ENCODE measurements around the gene CYTH4.

CYTH4 gene

GRCh38 chr22:37294747-37295146 is 12.4 kb downstream of the CYTH4 start:
- no peaks in the 10 kb centered on the region for H3K9me3 Mint-ChIP-seq
- H3K4me3 Mint-ChIP-seq = no peak overlapping the region
- H3K36me3 Mint-ChIP-seq (ENCODE audit: insufficient read depth) = peaks cover 56% of the 10 kb centered on the region
- ATAC-seq (replicated peaks) (no peak), DNase-seq (no peak)
- peaks cover 55 to 60% of the 10 kb centered on the region in 2 donors for H3K4me1 Mint-ChIP-seq (ENCODE audit: low read depth in 2 of 2)
- H3K27me3 Mint-ChIP-seq = no peaks in the 10 kb centered on the region
- H3K27ac Mint-ChIP-seq = peak overlapping the region; percentile 62 to 84

GRCh38 chr22:37295213-37295886 is 13.0 kb downstream of the CYTH4 start:
- ATAC-seq (replicated peaks) (no peak), DNase-seq (no peak)
- Mint-ChIP-seq H3K9me3 (no peaks in the 10 kb centered on the region), H3K27me3 (no peaks in the 10 kb centered on the region), H3K27ac (peak overlapping the region; percentile 52 to 84), H3K36me3 (ENCODE audit: insufficient read depth) (peaks cover 60% of the 10 kb centered on the region), H3K4me3 (no peak overlapping the region), H3K4me1 (ENCODE audit: low read depth in 2 of 2) (peaks cover 58 to 59% of the 10 kb centered on the region in 2 donors)

GRCh38 chr22:37295946-37296345 is 13.6 kb downstream of the CYTH4 start:
- Mint-ChIP-seq H3K36me3 (ENCODE audit: insufficient read depth) (peaks cover 66% of the 10 kb centered on the region), H3K27ac (peak overlapping the region; percentile 25 to 84), H3K27me3 (no peaks in the 10 kb centered on the region), H3K4me1 (ENCODE audit: low read depth in 2 of 2) (peaks cover 58 to 59% of the 10 kb centered on the region in 2 donors), H3K4me3 (no peak overlapping the region), H3K9me3 (no peaks in the 10 kb centered on the region)
- ATAC-seq (replicated peaks) (no peak), DNase-seq (no peak)

GRCh38 chr22:37298748-37299495 is 16.6 kb downstream of the CYTH4 start:
- ATAC-seq (replicated peaks) = no peak
- Mint-ChIP-seq H3K36me3 (ENCODE audit: insufficient read depth) (peaks cover 75% of the 10 kb centered on the region), H3K27ac (peak overlapping the region; percentile 73 to 89), H3K4me1 (ENCODE audit: low read depth in 2 of 2) (peaks cover 54 to 56% of the 10 kb centered on the region in 2 donors), H3K27me3 (no peaks in the 10 kb centered on the region), H3K9me3 (no peaks in the 10 kb centered on the region), H3K4me3 (no peak overlapping the region)
- DNase-seq = no peak

GRCh38 chr22:37299969-37300509 is 17.7 kb downstream of the CYTH4 start:
- peak; percentile 13 for ATAC-seq (replicated peaks)
- peaks cover 74% of the 10 kb centered on the region for H3K36me3 Mint-ChIP-seq (ENCODE audit: insufficient read depth)
- H3K4me3 Mint-ChIP-seq = peak overlapping the region; percentile 66 to 78
- DNase-seq = no peak
- H3K4me1 Mint-ChIP-seq (ENCODE audit: low read depth in 2 of 2) = peaks cover 52 to 53% of the 10 kb centered on the region in 2 donors
- no peaks in the 10 kb centered on the region for H3K27me3 Mint-ChIP-seq
- H3K27ac Mint-ChIP-seq = peak overlapping the region; percentile 89 to 97
- no peaks in the 10 kb centered on the region for H3K9me3 Mint-ChIP-seq

- no peaks in the 10 kb centered on the region for H3K27me3 Mint-ChIP-seq
- peaks cover 75% of the 10 kb centered on the region for H3K36me3 Mint-ChIP-seq (ENCODE audit: insufficient read depth)
- peaks cover 56 to 58% of the 10 kb centered on the region in 2 donors for H3K4me1 Mint-ChIP-seq (ENCODE audit: low read depth in 2 of 2)
- peak; percentile 82 for ATAC-seq (replicated peaks)
- no peaks in the 10 kb centered on the region for H3K9me3 Mint-ChIP-seq
- DNase-seq = no peak
- H3K27ac Mint-ChIP-seq = peak overlapping the region; percentile 89 to 97
- peak overlapping the region; percentile 66 to 78 for H3K4me3 Mint-ChIP-seq
These were observed 18.3 kb downstream of the CYTH4 start for GRCh38 chr22:37300551-37301017.

- Mint-ChIP-seq H3K9me3 (no peaks in the 10 kb centered on the region), H3K4me1 (ENCODE audit: low read depth in 2 of 2) (peaks cover 63 to 64% of the 10 kb centered on the region in 2 donors), H3K36me3 (ENCODE audit: insufficient read depth) (peaks cover 71% of the 10 kb centered on the region), H3K27me3 (no peaks in the 10 kb centered on the region), H3K4me3 (peak overlapping the region; percentile 66 to 78), H3K27ac (peak overlapping the region; percentile 89 to 97)
- no peak for DNase-seq
- peak; percentile 22 for ATAC-seq (replicated peaks)
These were observed 19.0 kb downstream of the CYTH4 start for GRCh38 chr22:37301144-37301830.

- no peak for ATAC-seq (replicated peaks)
- H3K9me3 Mint-ChIP-seq = no peaks in the 10 kb centered on the region
- peaks cover 71 to 73% of the 10 kb centered on the region in 2 donors for H3K4me1 Mint-ChIP-seq (ENCODE audit: low read depth in 2 of 2)
- peak overlapping the region in 1 of 2 donors; percentile 34 for H3K4me3 Mint-ChIP-seq
- peaks cover 67% of the 10 kb centered on the region for H3K36me3 Mint-ChIP-seq (ENCODE audit: insufficient read depth)
- no peaks in the 10 kb centered on the region for H3K27me3 Mint-ChIP-seq
- no peak for DNase-seq
- peak overlapping the region; percentile 88 to 92 for H3K27ac Mint-ChIP-seq
These were observed 20.6 kb downstream of the CYTH4 start for GRCh38 chr22:37302674-37303555.

GRCh38 chr22:37303821-37304274 is 21.5 kb downstream of the CYTH4 start:
- ATAC-seq (replicated peaks) = no peak

GRCh38 chr22:37304595-37305343 is 22.5 kb downstream of the CYTH4 start:
- ATAC-seq (replicated peaks) = no peak
- H3K27me3 Mint-ChIP-seq = no peaks in the 10 kb centered on the region
- no peak for DNase-seq
- peaks cover 71% of the 10 kb centered on the region for H3K36me3 Mint-ChIP-seq (ENCODE audit: insufficient read depth)
- no peak overlapping the region for H3K4me3 Mint-ChIP-seq
- peak overlapping the region; percentile 46 to 92 for H3K27ac Mint-ChIP-seq
- no peaks in the 10 kb centered on the region for H3K9me3 Mint-ChIP-seq
- peaks cover 78% of the 10 kb centered on the region in 2 donors for H3K4me1 Mint-ChIP-seq (ENCODE audit: low read depth in 2 of 2)

More at GRCh38 chr22:37303821-37304274, 21.5 kb downstream of the CYTH4 start:
- Mint-ChIP-seq H3K36me3 (ENCODE audit: insufficient read depth) (peaks cover 65% of the 10 kb centered on the region), H3K4me3 (peak overlapping the region in 1 of 2 donors; percentile 7), H3K27ac (peak overlapping the region in 1 of 2 donors; percentile 92), H3K27me3 (no peaks in the 10 kb centered on the region), H3K9me3 (no peaks in the 10 kb centered on the region), H3K4me1 (ENCODE audit: low read depth in 2 of 2) (peaks cover 70 to 74% of the 10 kb centered on the region in 2 donors)
- no peak for DNase-seq

GRCh38 chr22:37305887-37306286 is 23.6 kb downstream of the CYTH4 start:
- Mint-ChIP-seq H3K4me3 (peak overlapping the region in 1 of 2 donors; percentile 73), H3K27ac (peak overlapping the region; percentile 92 to 94), H3K9me3 (no peaks in the 10 kb centered on the region), H3K4me1 (ENCODE audit: low read depth in 2 of 2) (peaks cover 76 to 78% of the 10 kb centered on the region in 2 donors), H3K27me3 (no peaks in the 10 kb centered on the region), H3K36me3 (ENCODE audit: insufficient read depth) (peaks cover 67% of the 10 kb centered on the region)
- no peak for DNase-seq
- ATAC-seq (replicated peaks) = no peak

- Mint-ChIP-seq H3K4me1 (ENCODE audit: low read depth in 2 of 2) (peaks cover 75 to 79% of the 10 kb centered on the region in 2 donors), H3K9me3 (no peaks in the 10 kb centered on the region), H3K4me3 (peak overlapping the region; percentile 73 to 83), H3K27me3 (no peaks in the 10 kb centered on the region), H3K36me3 (ENCODE audit: insufficient read depth) (peaks cover 64% of the 10 kb centered on the region), H3K27ac (peak overlapping the region; percentile 92 to 94)
- DNase-seq = no peak
- ATAC-seq (replicated peaks) = no peak
These were observed 24.2 kb downstream of the CYTH4 start for GRCh38 chr22:37306494-37306829.
